Tibial nerve (tissue), 4 donors: Measurements from ENCODE around the gene RACK1. TPM values are rescaled to one million over a fixed set of nuclear protein-coding genes. Genes with fewer than 3 reads are reported as not detected.

ENCODE experiments used
- DNase-seq, 2 donors: peaks; one replicate each; pipeline ENCODE4 v3.0.0-alpha.2; 2019; ENCODE audit warnings: low spot score in 2 of 2
- H3K27ac ChIP-seq, 4 donors: fragments of 200-600 bp; sonication (generic) in 3 of 4; one replicate each; pipeline ENCODE4 v1.5.1; 2017 to 2019; ENCODE audit warnings: mild to moderate bottlenecking in 1 of 4
- H3K27me3 ChIP-seq, 2 donors: fragments of 200-600 bp; sonication (generic) in 1 of 2; one replicate each; pipeline versions ENCODE4 v1.5.1 to v1.6.0; 2017 to 2019
- H3K36me3 ChIP-seq, 3 donors: fragments of 200-600 bp; sonication (generic); one replicate each; pipeline ENCODE4 v1.5.1; 2018 to 2019
- H3K4me1 ChIP-seq, 4 donors: fragments of 200-600 bp; sonication (generic) in 3 of 4; one replicate each; pipeline ENCODE4 v1.5.1; 2017 to 2019
- H3K4me3 ChIP-seq, 4 donors: fragments of 200-600 bp; sonication (generic) in 3 of 4; one replicate each; pipeline ENCODE4 v1.5.1; 2017 to 2019; ENCODE audit warnings: mild to moderate bottlenecking in 1 of 4, moderate library complexity in 1 of 4
- H3K9me3 ChIP-seq, 4 donors: fragments of 200-600 bp; sonication (generic) in 3 of 4; one replicate each; pipeline ENCODE4 v1.5.1; 2017 to 2019
- EP300 ChIP-seq, 2 donors: sonication (generic); formaldehyde crosslinking; IDR thresholded peaks; one replicate each; pipeline ENCODE4 v1.6.1; 2017; ENCODE audit warnings: antibody characterized with exemption in 2 of 2, mild to moderate bottlenecking in 1 of 2
- POLR2A ChIP-seq, 2 donors: fragments of 450-650 bp; IDR thresholded peaks; one replicate each; pipeline ENCODE4 v1.6.1; 2017; ENCODE audit warnings: antibody characterized with exemption in 2 of 2, mild to moderate bottlenecking in 2 of 2, moderate library complexity in 2 of 2
- WGBS, 2 donors: methylation state at CpG; one replicate each; pipeline ENCODE4 v1.1.5; 2018; 5-methylcytosine and 5-hydroxymethylcytosine counted together
- total RNA-seq, 4 donors: library from RNA; depleted of rRNA; stranded (reverse); fragments of >200 nt; gene quantifications; one replicate each; pipeline ENCODE4 v1.1.0, GENCODE V29; 2016
- TF ChIP-seq, protein P1 (sequence below), 5 experiments: fragments of 200-600 bp in 3 of 5; fragments of 450-650 bp in 2 of 5; sonication (generic) in 3 of 5; IDR thresholded peaks; one replicate each; pipeline ENCODE4 v1.5.1; 2016 to 2019; ENCODE audit warnings: antibody characterized with exemption in 5 of 5, mild to moderate bottlenecking in 3 of 5, moderate library complexity in 2 of 5

The RACK1 gene
- total RNA-seq, 4 donors from 2014 or later: 1,722 to 2,174 (median 1,870) TPM

GRCh38 chr5:181190711-181191525 is 52.8 kb downstream of the RACK1 start:
- WGBS, 2 donors: 0 to 1% methylated on average over 51 to 64 of the region's 66 CpGs
- peak overlapping the region; percentile 66 to 78 (median 72) for H3K4me3 ChIP-seq
- H3K9me3 ChIP-seq: no peaks in the 10 kb centered on the region
- H3K4me1 ChIP-seq: peaks cover 0 to 35% (median 4%) of the 10 kb centered on the region in 4 donors
- H3K36me3 ChIP-seq: peaks cover 0 to 7% (median 0%) of the 10 kb centered on the region in 3 donors
- no peak for TF ChIP-seq POLR2A (IDR thresholded peaks at IDR 0.05)
- TF ChIP-seq, protein P1, sequence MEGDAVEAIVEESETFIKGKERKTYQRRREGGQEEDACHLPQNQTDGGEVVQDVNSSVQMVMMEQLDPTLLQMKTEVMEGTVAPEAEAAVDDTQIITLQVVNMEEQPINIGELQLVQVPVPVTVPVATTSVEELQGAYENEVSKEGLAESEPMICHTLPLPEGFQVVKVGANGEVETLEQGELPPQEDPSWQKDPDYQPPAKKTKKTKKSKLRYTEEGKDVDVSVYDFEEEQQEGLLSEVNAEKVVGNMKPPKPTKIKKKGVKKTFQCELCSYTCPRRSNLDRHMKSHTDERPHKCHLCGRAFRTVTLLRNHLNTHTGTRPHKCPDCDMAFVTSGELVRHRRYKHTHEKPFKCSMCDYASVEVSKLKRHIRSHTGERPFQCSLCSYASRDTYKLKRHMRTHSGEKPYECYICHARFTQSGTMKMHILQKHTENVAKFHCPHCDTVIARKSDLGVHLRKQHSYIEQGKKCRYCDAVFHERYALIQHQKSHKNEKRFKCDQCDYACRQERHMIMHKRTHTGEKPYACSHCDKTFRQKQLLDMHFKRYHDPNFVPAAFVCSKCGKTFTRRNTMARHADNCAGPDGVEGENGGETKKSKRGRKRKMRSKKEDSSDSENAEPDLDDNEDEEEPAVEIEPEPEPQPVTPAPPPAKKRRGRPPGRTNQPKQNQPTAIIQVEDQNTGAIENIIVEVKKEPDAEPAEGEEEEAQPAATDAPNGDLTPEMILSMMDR (IDR thresholded peaks at IDR 0.05): peak in 3 of 5 experiments; percentile 8 to 13 (median 13)
- peak overlapping the region; percentile 82 to 92 (median 90) for H3K27ac ChIP-seq
- H3K27me3 ChIP-seq: no peaks in the 10 kb centered on the region
- no peak for DNase-seq

DNA sequence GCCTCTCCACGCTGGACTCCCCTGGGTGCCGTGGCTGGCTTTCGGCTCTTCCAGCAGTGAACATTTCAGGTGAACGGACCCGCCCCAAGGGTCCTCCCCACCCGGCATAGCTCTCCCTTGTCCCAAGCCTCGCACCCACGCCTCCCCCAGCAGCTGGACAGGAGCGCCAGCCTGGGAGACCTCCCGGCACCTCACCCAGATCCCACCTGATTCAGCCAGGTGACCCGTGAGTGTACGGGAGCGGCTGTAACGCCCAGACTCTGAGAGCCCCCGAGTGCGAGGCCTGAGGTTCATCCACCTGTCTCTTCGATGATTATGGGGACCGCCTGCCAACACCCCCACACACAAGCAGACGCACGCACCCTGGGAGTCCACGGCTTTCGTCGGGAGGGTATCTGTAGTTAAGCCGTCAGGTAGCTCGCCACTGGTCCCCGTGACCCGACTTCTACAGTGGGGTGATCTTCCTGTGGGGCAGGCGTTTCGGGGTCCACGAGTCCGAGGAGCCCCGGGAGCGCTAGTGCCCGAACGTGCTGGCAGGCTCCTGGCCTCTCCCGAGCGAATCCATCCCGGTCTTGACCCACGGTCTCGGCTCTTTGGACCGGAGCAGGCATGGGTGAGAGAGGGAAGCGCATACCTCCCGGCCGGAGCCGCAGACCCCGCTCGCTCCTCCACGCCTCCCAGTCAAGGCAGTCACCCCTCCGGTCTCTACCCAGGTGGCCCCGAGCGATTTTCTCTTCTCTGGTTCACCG is 53.6 kb downstream of the RACK1 start:
- no peak for TF ChIP-seq POLR2A (IDR thresholded peaks at IDR 0.05)
- no peak for TF ChIP-seq EP300 (IDR thresholded peaks at IDR 0.05)
- TF ChIP-seq, protein P1 (IDR thresholded peaks at IDR 0.05): no peak

DNA sequence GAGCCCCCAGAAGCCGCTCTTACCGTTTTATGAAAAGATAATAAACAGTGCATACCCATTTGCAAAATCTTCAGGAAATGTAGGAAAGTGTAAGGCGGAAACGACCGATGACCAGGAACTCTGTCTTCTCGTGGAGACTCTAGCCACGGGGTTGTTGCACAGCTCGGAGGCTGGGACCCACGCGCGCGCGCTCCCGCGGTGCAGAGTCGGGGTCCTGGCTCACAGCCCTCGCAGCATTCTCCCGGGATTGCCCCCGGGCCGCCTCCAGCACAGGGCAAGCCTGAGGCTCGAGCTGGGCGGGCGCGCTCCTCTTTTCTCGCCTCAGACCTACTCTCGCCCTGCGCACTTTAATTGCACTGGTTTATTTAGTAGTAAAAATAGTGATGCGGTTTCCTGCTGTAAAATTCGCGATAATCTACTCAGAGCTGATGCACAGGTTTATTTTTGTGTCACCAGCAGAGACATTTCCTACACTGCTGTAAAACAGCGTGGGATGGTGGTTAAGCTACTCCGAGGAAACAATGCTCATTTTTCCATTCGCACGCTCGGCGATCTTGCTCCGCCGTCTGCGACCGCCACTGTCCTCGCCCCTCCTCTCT is 54.2 kb downstream of the RACK1 start:
- TF ChIP-seq EP300 (IDR thresholded peaks at IDR 0.05) (no peak), POLR2A (IDR thresholded peaks at IDR 0.05) (no peak)
- TF ChIP-seq, protein P1 (IDR thresholded peaks at IDR 0.05): no peak
- no peaks in the 10 kb centered on the region for H3K9me3 ChIP-seq
- DNase-seq: no peak
- peak overlapping the region; percentile 66 to 78 (median 72) for H3K4me3 ChIP-seq
- H3K27ac ChIP-seq: peak overlapping the region; percentile 82 to 92 (median 90)
- H3K36me3 ChIP-seq: no peaks in the 10 kb centered on the region
- no peaks in the 10 kb centered on the region for H3K27me3 ChIP-seq
- 1% methylated on average over 38 to 39 of the region's 41 CpGs for WGBS, 2 donors
- peaks cover 0 to 36% (median 5%) of the 10 kb centered on the region in 4 donors for H3K4me1 ChIP-seq

More for the DNA sequence above, 53.6 kb downstream of the RACK1 start:
- WGBS, 2 donors: 0 to 1% methylated on average over 34 to 48 of the region's 52 CpGs
- no peaks in the 10 kb centered on the region for H3K9me3 ChIP-seq
- no peak for DNase-seq
- peak overlapping the region; percentile 82 to 92 (median 90) for H3K27ac ChIP-seq
- peak overlapping the region; percentile 66 to 78 (median 72) for H3K4me3 ChIP-seq
- H3K4me1 ChIP-seq: peaks cover 0 to 36% (median 4%) of the 10 kb centered on the region in 4 donors
- H3K36me3 ChIP-seq: peaks cover 0 to 1% (median 0%) of the 10 kb centered on the region in 3 donors
- H3K27me3 ChIP-seq: no peaks in the 10 kb centered on the region

DNA sequence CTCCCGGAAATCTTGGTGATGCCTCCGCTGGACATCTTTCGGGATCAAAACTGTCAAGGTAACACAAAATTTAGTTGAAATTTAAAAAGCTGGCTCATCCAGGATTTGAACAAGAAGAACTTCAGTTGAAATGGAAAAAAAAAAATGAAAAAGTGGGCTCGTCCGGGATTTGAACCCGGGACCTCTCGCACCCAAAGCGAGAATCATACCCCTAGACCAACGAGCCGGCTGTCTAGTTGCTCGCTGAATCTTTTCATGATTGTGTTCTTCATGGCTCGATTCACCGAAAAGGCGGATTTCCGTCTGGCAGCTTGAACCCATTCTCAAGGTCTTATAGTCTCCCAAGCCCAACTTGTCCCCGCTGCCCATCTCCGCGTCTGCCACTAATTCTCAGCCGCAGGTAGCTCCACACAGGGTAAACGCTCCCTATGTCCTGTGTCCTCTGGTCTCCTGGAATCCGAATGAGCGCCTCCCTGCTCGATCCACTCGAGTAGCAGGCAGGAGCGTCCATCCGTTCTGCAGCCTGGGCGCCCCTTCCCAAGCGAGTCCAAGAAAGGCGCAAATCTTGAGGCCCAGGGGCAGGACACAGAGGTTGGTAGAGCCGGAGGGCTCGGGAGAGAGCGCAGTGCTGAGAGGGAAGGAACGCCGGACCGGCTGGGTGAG is 54.9 kb downstream of the RACK1 start:
- Histone ChIP-seq H3K9me3 (no peaks in the 10 kb centered on the region), H3K27me3 (no peaks in the 10 kb centered on the region), H3K27ac (peak overlapping the region; percentile 82 to 92 (median 90)), H3K4me3 (peak overlapping the region; percentile 66 to 78 (median 72)), H3K36me3 (no peaks in the 10 kb centered on the region), H3K4me1 (peaks cover 0 to 37% (median 5%) of the 10 kb centered on the region in 4 donors)
- peak; percentile 78 to 95 for DNase-seq
- TF ChIP-seq, protein P1 (IDR thresholded peaks at IDR 0.05): no peak
- TF ChIP-seq EP300 (IDR thresholded peaks at IDR 0.05) (peak; percentile 26 to 40), POLR2A (IDR thresholded peaks at IDR 0.05) (no peak)
- 0 to 1% methylated on average over 31 to 35 of the region's 35 CpGs for WGBS, 2 donors
